Measurements from ENCODE around the gene BEST4.

BEST4 gene

GRCh38 chr1:44760876-44761275, 27.1 kb downstream of the BEST4 start:
- Histone ChIP-seq H3K9me2 (ENCODE audit: low read depth, low read length) (no peaks in the 10 kb centered on the region), H3K9me3 (ENCODE audit: low read length) (no peaks in the 10 kb centered on the region)
- TF ChIP-seq EZH2 (IDR thresholded peaks at IDR 0.05; ENCODE audit: borderline replicate concordance, low read length): no peak
- TF ChIP-seq CTCF (IDR thresholded peaks at IDR 0.05; ENCODE audit: low read length): no peak

GRCh38 chr1:44759077-44759476, 28.9 kb downstream of the BEST4 start:
- Histone ChIP-seq H3K9ac (ENCODE audit: low read length) (no peak overlapping the region), H2AFZ (ENCODE audit: low read length) (no peak overlapping the region), H3F3A (ENCODE audit: insufficient read depth, low read length) (no peaks in the 10 kb centered on the region), H3K36me3 (ENCODE audit: insufficient read depth, low read length) (peaks cover 94% of the 10 kb centered on the region), H4K20me1 (ENCODE audit: insufficient read depth, low read length) (no peaks in the 10 kb centered on the region), H3K9me3 (ENCODE audit: low read length) (no peaks in the 10 kb centered on the region), H3K9me2 (ENCODE audit: low read depth, low read length) (no peaks in the 10 kb centered on the region), H3K27ac (ENCODE audit: low read depth, low read length, poor library complexity, severe bottlenecking) (no peak overlapping the region), H3K4me1 (ENCODE audit: insufficient read depth, low read length, severe bottlenecking) (peaks cover 18% of the 10 kb centered on the region), H3K4me2 (ENCODE audit: low read length) (no peak overlapping the region), H3K4me3 (ENCODE audit: low read depth, low read length, poor library complexity, severe bottlenecking) (no peak overlapping the region), H3K27me3 (ENCODE audit: insufficient read depth, low read length) (no peaks in the 10 kb centered on the region), H3K79me2 (ENCODE audit: insufficient read depth, low read length) (no peaks in the 10 kb centered on the region)
- TF ChIP-seq EZH2 (IDR thresholded peaks at IDR 0.05; ENCODE audit: borderline replicate concordance, low read length) (no peak), CTCF (IDR thresholded peaks at IDR 0.05; ENCODE audit: low read length) (no peak)

More at GRCh38 chr1:44760876-44761275, 27.1 kb downstream of the BEST4 start:
- no peaks in the 10 kb centered on the region for H3F3A ChIP-seq (ENCODE audit: insufficient read depth, low read length)
- peaks cover 16% of the 10 kb centered on the region for H3K4me1 ChIP-seq (ENCODE audit: insufficient read depth, low read length, severe bottlenecking)
- no peak overlapping the region for H2AFZ ChIP-seq (ENCODE audit: low read length)
- no peak overlapping the region for H3K9ac ChIP-seq (ENCODE audit: low read length)
- H4K20me1 ChIP-seq (ENCODE audit: insufficient read depth, low read length): no peaks in the 10 kb centered on the region
- H3K27me3 ChIP-seq (ENCODE audit: insufficient read depth, low read length): no peaks in the 10 kb centered on the region
- no peak overlapping the region for H3K27ac ChIP-seq (ENCODE audit: low read depth, low read length, poor library complexity, severe bottlenecking)
- H3K4me2 ChIP-seq (ENCODE audit: low read length): no peak overlapping the region
- peaks cover 94% of the 10 kb centered on the region for H3K36me3 ChIP-seq (ENCODE audit: insufficient read depth, low read length)
- no peak overlapping the region for H3K4me3 ChIP-seq (ENCODE audit: low read depth, low read length, poor library complexity, severe bottlenecking)
- H3K79me2 ChIP-seq (ENCODE audit: insufficient read depth, low read length): no peaks in the 10 kb centered on the region

GRCh38 chr1:44757420-44757819, 30.6 kb downstream of the BEST4 start:
- no peak overlapping the region for H3K4me3 ChIP-seq (ENCODE audit: low read depth, low read length, poor library complexity, severe bottlenecking)
- no peaks in the 10 kb centered on the region for H3F3A ChIP-seq (ENCODE audit: insufficient read depth, low read length)
- no peak for TF ChIP-seq CTCF (IDR thresholded peaks at IDR 0.05; ENCODE audit: low read length)
- no peak for TF ChIP-seq EZH2 (IDR thresholded peaks at IDR 0.05; ENCODE audit: borderline replicate concordance, low read length)
- H3K4me1 ChIP-seq (ENCODE audit: insufficient read depth, low read length, severe bottlenecking): peaks cover 18% of the 10 kb centered on the region
- H4K20me1 ChIP-seq (ENCODE audit: insufficient read depth, low read length): no peaks in the 10 kb centered on the region
- H3K27ac ChIP-seq (ENCODE audit: low read depth, low read length, poor library complexity, severe bottlenecking): peak overlapping the region; percentile 84
- no peaks in the 10 kb centered on the region for H3K79me2 ChIP-seq (ENCODE audit: insufficient read depth, low read length)
- peak overlapping the region; percentile 40; the same call in 1 of the 2 replicates for H3K4me2 ChIP-seq (ENCODE audit: low read length)
- peak overlapping the region; percentile 25; the same call in 1 of the 2 replicates for H3K9ac ChIP-seq (ENCODE audit: low read length)
- H3K36me3 ChIP-seq (ENCODE audit: insufficient read depth, low read length): peaks cover 93% of the 10 kb centered on the region
- no peaks in the 10 kb centered on the region for H3K27me3 ChIP-seq (ENCODE audit: insufficient read depth, low read length)
- no peaks in the 10 kb centered on the region for H3K9me3 ChIP-seq (ENCODE audit: low read length)
- no peaks in the 10 kb centered on the region for H3K9me2 ChIP-seq (ENCODE audit: low read depth, low read length)
- H2AFZ ChIP-seq (ENCODE audit: low read length): no peak overlapping the region

Data from OCI-LY1 (cell line).